Prostate gland (tissue), 2 donors: ENCODE data around the gene THRB. TPM values are rescaled to one million over a fixed set of nuclear protein-coding genes. Genes with fewer than 3 reads are reported as not detected.

Experiments used
- DNase-seq: peaks from one replicate; pipeline ENCODE4 v3.0.0-alpha.2; 2019; ENCODE audit warnings: low spot score
- H3K27ac ChIP-seq, 2 donors: fragments of 200-600 bp; sonication (generic); 2 replicates each; pipeline ENCODE4 v1.5.1; 2017 to 2019
- H3K27me3 ChIP-seq: fragments of 200-600 bp; sonication (generic); replicated peaks from 2 replicates; pipeline ENCODE4 v1.5.1; 2019; ENCODE audit not compliant: insufficient read depth
- H3K36me3 ChIP-seq, 2 donors: fragments of 200-600 bp; sonication (generic); 1 replicate in 1 of 2; 2 replicates in 1 of 2; pipeline versions ENCODE4 v1.5.1 to v1.8.1; 2017 to 2019
- H3K4me1 ChIP-seq: fragments of 200-600 bp; sonication (generic); replicated peaks from 2 replicates; pipeline ENCODE4 v1.5.1; 2019
- H3K4me3 ChIP-seq, 2 donors: fragments of 200-600 bp; sonication (generic); 2 replicates each; pipeline ENCODE4 v1.5.1; 2017 to 2019
- H3K9me3 ChIP-seq: fragments of 200-600 bp; sonication (generic); 2 replicates; pipeline ENCODE4 v1.5.1; 2017
- CTCF ChIP-seq, 4 experiments: fragments of 200-600 bp in 2 of 4; fragments of 450-650 bp in 2 of 4; sonication (generic) in 2 of 4; IDR thresholded peaks; 1 replicate in 3 of 4; 2 replicates in 1 of 4; pipeline ENCODE4 v1.5.1; 2016 to 2019; ENCODE audit warnings: antibody characterized with exemption in 4 of 4, mild to moderate bottlenecking in 2 of 4, moderate library complexity in 2 of 4
- POLR2A ChIP-seq: fragments of 450-650 bp; IDR thresholded peaks from one replicate; pipeline ENCODE4 v1.6.1; 2016; ENCODE audit warnings: antibody characterized with exemption, mild to moderate bottlenecking
- POLR2AphosphoS5 ChIP-seq: sonication (generic); formaldehyde crosslinking; IDR thresholded peaks from one replicate; pipeline ENCODE4 v1.6.1; 2017; ENCODE audit warnings: antibody characterized with exemption
- WGBS: methylation state at CpG from one replicate; pipeline ENCODE4 v1.1.5; 2018; 5-methylcytosine and 5-hydroxymethylcytosine counted together
- intact Hi-C: fragments of 100-400 bp; cut with DNase I; formaldehyde crosslinking; loops from one replicate; pipeline ENCODE4 v1.14.2; 2022
- total RNA-seq, 2 donors: library from RNA; depleted of rRNA; stranded (reverse); fragments of >200 nt; gene quantifications; one replicate each; pipeline ENCODE4 v1.1.0, GENCODE V29; 2016

Gene THRB
- total RNA-seq, 2 donors from 2014 or later = 13.0 to 39.6 TPM

- WGBS = 74% methylated on average over 6 of the region's 6 CpGs
- no peaks in the 10 kb centered on the region for H3K36me3 ChIP-seq
- no peaks in the 10 kb centered on the region for H3K4me1 ChIP-seq
- intact Hi-C loops = no loop called here
- TF ChIP-seq POLR2A (no peak), POLR2AphosphoS5 (no peak), CTCF (IDR thresholded peaks at IDR 0.05) (no peak)
- DNase-seq = no peak
- no peaks in the 10 kb centered on the region for H3K27me3 ChIP-seq
- no peak overlapping the region for H3K27ac ChIP-seq
- no peaks in the 10 kb centered on the region for H3K9me3 ChIP-seq
- no peak overlapping the region for H3K4me3 ChIP-seq
Observed at GRCh38 chr3:24158761-24159454, 335.7 kb downstream of the THRB start.

- no peak for TF ChIP-seq POLR2AphosphoS5
- no peak for TF ChIP-seq POLR2A
- no peak for TF ChIP-seq CTCF (IDR thresholded peaks at IDR 0.05)
- WGBS = 97% methylated on average over 4 of the region's 4 CpGs
- no peaks in the 10 kb centered on the region for H3K36me3 ChIP-seq
- intact Hi-C loops = no loop called here
- H3K9me3 ChIP-seq = no peaks in the 10 kb centered on the region
- H3K27me3 ChIP-seq = no peaks in the 10 kb centered on the region
- no peak overlapping the region for H3K4me3 ChIP-seq
- H3K4me1 ChIP-seq = no peaks in the 10 kb centered on the region
- no peak for DNase-seq
- no peak overlapping the region for H3K27ac ChIP-seq
Observed at GRCh38 chr3:24157106-24157505, 337.5 kb downstream of the THRB start.

GRCh38 chr3:24156466-24156865 lies 338.2 kb downstream of the THRB start:
- Histone ChIP-seq H3K4me3 (no peak overlapping the region), H3K9me3 (no peaks in the 10 kb centered on the region), H3K36me3 (no peaks in the 10 kb centered on the region), H3K27ac (no peak overlapping the region), H3K27me3 (no peaks in the 10 kb centered on the region), H3K4me1 (no peaks in the 10 kb centered on the region)
- 69% methylated on average over 2 of the region's 2 CpGs for WGBS
- intact Hi-C loops = no loop called here
- TF ChIP-seq POLR2AphosphoS5 = no peak
- no peak for TF ChIP-seq POLR2A
- TF ChIP-seq CTCF (IDR thresholded peaks at IDR 0.05) = no peak
- no peak for DNase-seq

GRCh38 chr3:24155276-24155675 lies 339.4 kb downstream of the THRB start:
- Histone ChIP-seq H3K27me3 (no peaks in the 10 kb centered on the region), H3K27ac (no peak overlapping the region), H3K4me3 (no peak overlapping the region), H3K4me1 (no peaks in the 10 kb centered on the region), H3K9me3 (no peaks in the 10 kb centered on the region), H3K36me3 (no peaks in the 10 kb centered on the region)
- no peak for TF ChIP-seq CTCF (IDR thresholded peaks at IDR 0.05)
- TF ChIP-seq POLR2AphosphoS5 = no peak
- no peak for TF ChIP-seq POLR2A
- intact Hi-C loops = no loop called here
- DNase-seq = no peak

- Histone ChIP-seq H3K4me3 (no peak overlapping the region), H3K27me3 (no peaks in the 10 kb centered on the region), H3K36me3 (no peaks in the 10 kb centered on the region), H3K4me1 (no peaks in the 10 kb centered on the region), H3K9me3 (no peaks in the 10 kb centered on the region), H3K27ac (no peak overlapping the region)
- WGBS = 42% methylated on average over 1 of the region's 1 CpG
- TF ChIP-seq POLR2A (no peak), POLR2AphosphoS5 (no peak), CTCF (IDR thresholded peaks at IDR 0.05) (no peak)
- intact Hi-C loops = no loop called here
- DNase-seq = no peak
Observed at GRCh38 chr3:24154781-24155180, 339.9 kb downstream of the THRB start.
